IPS-NIHi7 (cell line): ENCODE data around the gene SLMAP.

Experiments
- DNase-seq: peaks from one replicate; pipeline ENCODE4 v3.0.0; 2012; ENCODE audit warnings: mixed read lengths; ENCODE audit errors: extremely low spot score

SLMAP gene

GRCh38 chr3:57749542-57749941, 6.6 kb upstream of the SLMAP start:
- no peak for DNase-seq

- DNase-seq = no peak
Observed at GRCh38 chr3:57752307-57752706, 3.8 kb upstream of the SLMAP start.

GRCh38 chr3:57753016-57753415, 3.1 kb upstream of the SLMAP start:
- no peak for DNase-seq

GRCh38 chr3:57755368-57755675, 787 bp upstream of the SLMAP start:
- DNase-seq = peak; percentile 21

GRCh38 chr3:57756528-57757401, 656 bp downstream of the SLMAP start:
- DNase-seq = peak; percentile 43

- no peak for DNase-seq
Observed at GRCh38 chr3:57757642-57758297, 1.7 kb downstream of the SLMAP start.

GRCh38 chr3:57758686-57759085, 2.6 kb downstream of the SLMAP start:
- DNase-seq = no peak

- no peak for DNase-seq
Observed at GRCh38 chr3:57764794-57765193, 8.7 kb downstream of the SLMAP start.

GRCh38 chr3:57768595-57768994, 12.5 kb downstream of the SLMAP start:
- DNase-seq = no peak

GRCh38 chr3:57770009-57770827, 14.1 kb downstream of the SLMAP start:
- DNase-seq = no peak

GRCh38 chr3:57772251-57772650, 16.1 kb downstream of the SLMAP start:
- DNase-seq = no peak

GRCh38 chr3:57777774-57778173, 21.7 kb downstream of the SLMAP start:
- DNase-seq = no peak

GRCh38 chr3:57778494-57778893, 22.4 kb downstream of the SLMAP start:
- no peak for DNase-seq

GRCh38 chr3:57779666-57780065, 23.6 kb downstream of the SLMAP start:
- DNase-seq = no peak

GRCh38 chr3:57783186-57784088, 27.3 kb downstream of the SLMAP start:
- no peak for DNase-seq

GRCh38 chr3:57784089-57784735, 28.1 kb downstream of the SLMAP start:
- no peak for DNase-seq

GRCh38 chr3:57785446-57785845, 29.3 kb downstream of the SLMAP start:
- DNase-seq = no peak

- DNase-seq = no peak
Observed at GRCh38 chr3:57787867-57788623, 31.9 kb downstream of the SLMAP start.

GRCh38 chr3:57788624-57789018, 32.5 kb downstream of the SLMAP start:
- no peak for DNase-seq

- DNase-seq = no peak
Observed at GRCh38 chr3:57791245-57791644, 35.1 kb downstream of the SLMAP start.
